Chondrocyte (in vitro differentiated cells): Measurements from ENCODE around the gene KLF17. TPM values are rescaled to one million over a fixed set of nuclear protein-coding genes. Genes with fewer than 3 reads are reported as not detected.

Experiments used
- DNase-seq: peaks from one replicate; pipeline ENCODE4 v3.0.0; 2021; ENCODE audit warnings: mixed read lengths, low spot score
- H3K27ac Mint-ChIP-seq: one replicate; pipeline ENCODE4 v1.8.0; 2021; ENCODE audit warnings: mild to moderate bottlenecking, moderate library complexity, mixed read lengths; ENCODE audit not compliant: unreplicated experiment
- H3K27me3 Mint-ChIP-seq: 2 replicates; pipeline ENCODE4 v1.8.0; 2021; ENCODE audit warnings: low read depth, mixed read lengths
- H3K36me3 Mint-ChIP-seq: 2 replicates; pipeline ENCODE4 v1.8.0; 2021; ENCODE audit warnings: low read depth, mixed read lengths
- H3K4me1 Mint-ChIP-seq: 2 replicates; pipeline ENCODE4 v1.8.0; 2021; ENCODE audit warnings: low read depth, mild to moderate bottlenecking, mixed read lengths
- H3K4me3 Mint-ChIP-seq: one replicate; pipeline ENCODE4 v1.8.0; 2021; ENCODE audit warnings: mild to moderate bottlenecking, moderate library complexity, mixed read lengths; ENCODE audit not compliant: unreplicated experiment
- H3K9me3 Mint-ChIP-seq: 2 replicates; pipeline ENCODE4 v1.8.0; 2021; ENCODE audit warnings: low read depth, mixed read lengths
- long read RNA-seq: library from polyadenylated mRNA; stranded (forward); transcript quantifications from one replicate; pipeline ENCODE4 v2.0.0, GENCODE V29; 2021
- total RNA-seq: library from RNA; stranded (reverse); gene quantifications from 3 replicates; pipeline ENCODE4 v1.2.1, GENCODE V29; 2021
- TF ChIP-seq, protein P1 (sequence below): fragments of 200-600 bp; sonication (generic); IDR thresholded peaks from 2 replicates; pipeline ENCODE4 v1.5.0; 2021; ENCODE audit warnings: antibody characterized with exemption, mild to moderate bottlenecking, moderate library complexity

Gene KLF17, protein sequence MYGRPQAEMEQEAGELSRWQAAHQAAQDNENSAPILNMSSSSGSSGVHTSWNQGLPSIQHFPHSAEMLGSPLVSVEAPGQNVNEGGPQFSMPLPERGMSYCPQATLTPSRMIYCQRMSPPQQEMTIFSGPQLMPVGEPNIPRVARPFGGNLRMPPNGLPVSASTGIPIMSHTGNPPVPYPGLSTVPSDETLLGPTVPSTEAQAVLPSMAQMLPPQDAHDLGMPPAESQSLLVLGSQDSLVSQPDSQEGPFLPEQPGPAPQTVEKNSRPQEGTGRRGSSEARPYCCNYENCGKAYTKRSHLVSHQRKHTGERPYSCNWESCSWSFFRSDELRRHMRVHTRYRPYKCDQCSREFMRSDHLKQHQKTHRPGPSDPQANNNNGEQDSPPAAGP
- total RNA-seq, result 0.18 TPM in 1 of 3 replicates, not detected in the others
- long read RNA-seq, result 0 reads

DNA sequence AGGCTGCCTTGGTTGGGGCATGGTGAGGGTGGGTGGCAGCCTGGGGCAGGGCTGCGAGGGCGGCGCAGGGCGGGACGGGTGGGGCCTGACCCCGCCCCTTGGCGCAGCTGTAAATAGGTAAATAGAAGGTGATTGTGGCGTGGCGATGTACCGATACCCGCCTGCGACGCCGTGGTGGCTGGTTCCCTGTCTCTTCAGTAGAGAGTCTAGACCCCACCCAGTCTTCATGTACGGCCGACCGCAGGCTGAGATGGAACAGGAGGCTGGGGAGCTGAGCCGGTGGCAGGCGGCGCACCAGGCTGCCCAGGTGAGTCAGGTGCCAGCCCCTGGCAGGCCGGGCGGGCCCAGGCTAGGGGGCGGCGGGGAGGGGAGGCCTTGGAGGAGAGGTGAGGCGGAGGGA lies at the start of gene KLF17:
Gene KLF17 (plus strand): TSS at position 140 of the 400 bp plus-strand sequence. CDS start 87 bp downstream, at position 227.
- TF ChIP-seq, protein P1, sequence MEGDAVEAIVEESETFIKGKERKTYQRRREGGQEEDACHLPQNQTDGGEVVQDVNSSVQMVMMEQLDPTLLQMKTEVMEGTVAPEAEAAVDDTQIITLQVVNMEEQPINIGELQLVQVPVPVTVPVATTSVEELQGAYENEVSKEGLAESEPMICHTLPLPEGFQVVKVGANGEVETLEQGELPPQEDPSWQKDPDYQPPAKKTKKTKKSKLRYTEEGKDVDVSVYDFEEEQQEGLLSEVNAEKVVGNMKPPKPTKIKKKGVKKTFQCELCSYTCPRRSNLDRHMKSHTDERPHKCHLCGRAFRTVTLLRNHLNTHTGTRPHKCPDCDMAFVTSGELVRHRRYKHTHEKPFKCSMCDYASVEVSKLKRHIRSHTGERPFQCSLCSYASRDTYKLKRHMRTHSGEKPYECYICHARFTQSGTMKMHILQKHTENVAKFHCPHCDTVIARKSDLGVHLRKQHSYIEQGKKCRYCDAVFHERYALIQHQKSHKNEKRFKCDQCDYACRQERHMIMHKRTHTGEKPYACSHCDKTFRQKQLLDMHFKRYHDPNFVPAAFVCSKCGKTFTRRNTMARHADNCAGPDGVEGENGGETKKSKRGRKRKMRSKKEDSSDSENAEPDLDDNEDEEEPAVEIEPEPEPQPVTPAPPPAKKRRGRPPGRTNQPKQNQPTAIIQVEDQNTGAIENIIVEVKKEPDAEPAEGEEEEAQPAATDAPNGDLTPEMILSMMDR, result no peak
- no peak within 1 kb of the TSS for H3K4me3 Mint-ChIP-seq
- no peak within 1 kb of the TSS for H3K27ac Mint-ChIP-seq
- DNase-seq, result no peak
- no peaks in the 10 kb centered on the region for H3K9me3 Mint-ChIP-seq
- H3K4me1 Mint-ChIP-seq, result no peaks in the 10 kb centered on the region
- H3K27me3 Mint-ChIP-seq, result peaks cover 32% of the 10 kb centered on the region
- H3K36me3 Mint-ChIP-seq, result no peaks in the 10 kb centered on the region

DNA sequence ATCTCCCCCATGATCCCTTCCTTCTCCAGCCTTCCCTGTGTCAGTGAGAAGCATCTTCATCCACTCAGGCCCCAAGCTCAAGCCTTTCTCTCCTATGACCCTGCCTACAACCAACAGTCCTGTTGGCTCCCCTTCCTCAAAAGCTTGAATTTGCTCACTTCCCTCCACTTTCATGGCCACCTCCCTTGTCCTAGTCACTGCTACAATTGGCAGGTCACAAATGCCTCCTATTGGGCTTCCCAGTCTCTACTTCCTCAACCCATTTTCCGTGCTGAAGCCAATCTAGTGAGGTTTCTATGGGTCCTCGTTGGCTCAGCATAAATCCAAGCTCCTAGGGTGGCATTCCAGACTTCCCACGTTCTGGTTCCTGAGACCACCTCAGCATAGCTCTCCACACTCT lies 47.2 kb upstream of the KLF17 start:
- no peak for DNase-seq
- no peak overlapping the region for H3K4me3 Mint-ChIP-seq
- no peak overlapping the region for H3K27ac Mint-ChIP-seq
- peaks cover 7% of the 10 kb centered on the region for H3K27me3 Mint-ChIP-seq
- peaks cover 2% of the 10 kb centered on the region for H3K36me3 Mint-ChIP-seq
- H3K4me1 Mint-ChIP-seq, result peaks cover 30% of the 10 kb centered on the region
- H3K9me3 Mint-ChIP-seq, result no peaks in the 10 kb centered on the region
- TF ChIP-seq, protein P1, result no peak

DNA sequence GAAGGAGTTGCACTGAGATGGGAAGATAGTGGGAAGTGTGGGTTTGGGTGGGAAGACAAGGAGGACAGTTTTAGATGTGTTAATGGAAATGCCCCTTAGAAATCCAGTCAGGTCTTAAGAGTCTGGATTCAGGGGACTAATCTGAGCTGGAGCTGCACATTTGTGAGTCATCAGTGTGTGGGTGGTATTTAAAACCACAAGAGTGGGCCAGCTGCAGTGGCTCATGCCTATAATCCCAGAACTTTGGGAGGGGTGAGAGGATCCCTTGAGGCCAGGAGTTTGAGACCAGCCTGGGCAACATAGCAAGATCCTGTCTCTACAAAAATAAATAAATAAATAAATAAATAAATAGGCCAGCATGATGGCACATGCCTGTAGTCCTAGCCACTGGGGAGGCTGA lies 46.4 kb upstream of the KLF17 start:
- Mint-ChIP-seq H3K27ac (no peak overlapping the region), H3K4me3 (no peak overlapping the region), H3K36me3 (peaks cover 2% of the 10 kb centered on the region), H3K27me3 (peaks cover 6% of the 10 kb centered on the region), H3K4me1 (peaks cover 30% of the 10 kb centered on the region), H3K9me3 (no peaks in the 10 kb centered on the region)
- TF ChIP-seq, protein P1, result no peak
- DNase-seq, result no peak

DNA sequence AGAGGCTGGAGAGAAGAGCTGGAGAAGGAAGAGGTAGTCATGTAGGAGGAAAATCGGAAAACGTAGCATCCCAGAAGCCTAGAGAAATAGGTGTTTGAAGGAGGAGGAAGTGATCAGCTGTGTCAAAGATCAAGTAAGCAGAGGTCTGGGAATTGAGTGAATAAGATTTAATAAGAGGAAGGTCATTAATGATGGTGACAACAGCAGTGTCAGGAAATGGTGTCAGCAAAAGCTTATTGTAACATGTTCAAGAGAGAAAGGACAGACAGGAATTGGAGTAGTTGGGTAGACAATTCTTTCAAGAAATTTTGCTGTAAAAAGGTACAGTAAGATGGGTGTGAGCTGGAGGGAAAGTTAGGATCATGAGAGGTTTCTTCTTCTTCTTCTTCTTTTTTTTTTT lies 45.8 kb upstream of the KLF17 start:
- peaks cover 30% of the 10 kb centered on the region for H3K4me1 Mint-ChIP-seq
- TF ChIP-seq, protein P1, result no peak

DNA sequence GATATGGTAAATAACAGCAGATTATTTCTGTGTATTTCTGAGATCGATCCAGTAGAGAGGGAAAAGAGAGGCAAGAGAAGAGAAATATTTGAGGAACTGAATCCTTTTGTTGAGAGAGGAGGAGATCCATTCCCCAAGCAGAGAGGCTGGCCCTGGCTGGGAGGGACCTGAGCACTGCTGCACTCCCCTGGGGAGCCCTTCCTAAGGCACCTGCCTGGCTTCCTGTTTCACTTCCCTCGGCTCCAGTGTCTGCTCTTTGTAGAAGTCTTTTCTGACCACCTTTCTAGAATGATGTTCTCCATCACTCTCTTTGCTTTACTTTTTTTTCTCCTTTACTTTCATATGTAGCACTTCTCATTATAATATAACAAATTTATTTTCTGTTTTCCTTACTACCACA lies 45.1 kb upstream of the KLF17 start:
- Mint-ChIP-seq H3K27ac (no peak overlapping the region), H3K27me3 (no peaks in the 10 kb centered on the region), H3K36me3 (peaks cover 2% of the 10 kb centered on the region), H3K4me1 (peaks cover 28% of the 10 kb centered on the region), H3K9me3 (no peaks in the 10 kb centered on the region), H3K4me3 (no peak overlapping the region)
- no peak for DNase-seq
- TF ChIP-seq, protein P1, result no peak

More for the DNA sequence above, 45.8 kb upstream of the KLF17 start:
- Mint-ChIP-seq H3K27ac (no peak overlapping the region), H3K27me3 (no peaks in the 10 kb centered on the region), H3K9me3 (no peaks in the 10 kb centered on the region), H3K36me3 (peaks cover 2% of the 10 kb centered on the region), H3K4me3 (no peak overlapping the region)
- no peak for DNase-seq
